ENCODE results near the gene MESP2.

The MESP2 gene

DNA sequence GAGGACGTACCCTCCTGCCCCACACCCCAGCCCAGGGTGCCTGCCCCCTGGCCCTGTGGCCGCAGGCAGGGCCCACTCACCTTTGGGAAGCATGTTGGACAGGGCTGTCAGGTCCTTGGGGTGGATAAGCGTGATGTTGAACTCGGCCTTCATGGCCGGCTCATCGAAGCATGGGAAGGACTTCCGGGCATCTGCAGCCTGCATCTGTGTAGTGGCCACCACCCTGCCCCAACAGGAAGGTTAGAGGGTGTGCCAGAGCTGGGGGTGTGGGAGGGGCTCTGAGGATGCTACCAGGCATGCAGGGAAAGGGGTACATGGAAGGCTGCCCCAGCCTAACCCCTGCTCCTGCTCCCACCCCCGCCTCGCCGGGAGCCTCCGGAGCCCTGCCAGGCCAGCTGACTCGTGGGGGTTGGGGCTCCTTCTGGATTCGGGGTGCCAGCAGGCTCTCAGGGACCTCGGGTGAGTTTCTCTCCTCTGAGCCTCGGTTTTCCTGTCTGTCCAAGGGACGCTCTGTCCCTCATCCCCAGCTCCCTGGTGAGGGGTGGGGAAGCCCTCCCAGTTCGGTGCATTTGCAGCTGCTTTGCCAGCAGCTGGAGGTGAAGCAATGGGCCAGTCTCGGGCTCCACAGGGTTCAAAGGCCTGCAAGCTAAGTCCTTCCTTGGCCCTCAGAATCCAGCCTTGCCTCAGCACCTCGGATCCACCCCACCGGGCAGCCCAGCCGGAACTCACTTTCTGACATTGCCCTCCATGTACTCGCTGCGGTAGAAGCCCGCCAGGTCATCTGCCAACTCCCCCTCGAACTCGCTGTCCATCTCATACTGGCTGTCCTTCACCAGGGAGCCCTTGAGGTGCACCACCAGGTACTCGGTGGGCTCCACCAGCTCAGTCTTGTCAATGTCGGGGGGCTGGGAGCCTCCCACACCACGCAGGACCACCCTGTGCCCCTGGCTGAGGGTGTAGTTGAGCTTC is 29.4 kb downstream of the MESP2 start:
- Histone ChIP-seq H3K36me3 (ENCODE audit: control insufficient read depth, low read length) (no peaks in the 10 kb centered on the region), H3F3A (ENCODE audit: control insufficient read depth, insufficient read depth) (no peaks in the 10 kb centered on the region), H3K9me2 (replicated peaks; ENCODE audit: control insufficient read depth, low read length) (no peaks in the 10 kb centered on the region), H3K9me3 (ENCODE audit: control insufficient read depth, insufficient read depth, low read length) (no peaks in the 10 kb centered on the region), H3K79me2 (ENCODE audit: control insufficient read depth, low read length) (no peaks in the 10 kb centered on the region), H4K20me1 (ENCODE audit: control insufficient read depth, insufficient read depth, low read depth, low read length) (no peaks in the 10 kb centered on the region), H3K4me3 (ENCODE audit: low read length) (no peak overlapping the region), H3K27ac (ENCODE audit: low read depth, low read length) (no peak overlapping the region), H3K4me2 (ENCODE audit: low read length) (no peak overlapping the region), H3K27me3 (ENCODE audit: control insufficient read depth, low read length) (no peaks in the 10 kb centered on the region), H3K4me1 (ENCODE audit: control insufficient read depth, low read length) (no peaks in the 10 kb centered on the region)
- no peak for TF ChIP-seq EZH2phosphoT487 (IDR thresholded peaks at IDR 0.05; ENCODE audit: borderline replicate concordance, low read length)
- TF ChIP-seq, protein P1, sequence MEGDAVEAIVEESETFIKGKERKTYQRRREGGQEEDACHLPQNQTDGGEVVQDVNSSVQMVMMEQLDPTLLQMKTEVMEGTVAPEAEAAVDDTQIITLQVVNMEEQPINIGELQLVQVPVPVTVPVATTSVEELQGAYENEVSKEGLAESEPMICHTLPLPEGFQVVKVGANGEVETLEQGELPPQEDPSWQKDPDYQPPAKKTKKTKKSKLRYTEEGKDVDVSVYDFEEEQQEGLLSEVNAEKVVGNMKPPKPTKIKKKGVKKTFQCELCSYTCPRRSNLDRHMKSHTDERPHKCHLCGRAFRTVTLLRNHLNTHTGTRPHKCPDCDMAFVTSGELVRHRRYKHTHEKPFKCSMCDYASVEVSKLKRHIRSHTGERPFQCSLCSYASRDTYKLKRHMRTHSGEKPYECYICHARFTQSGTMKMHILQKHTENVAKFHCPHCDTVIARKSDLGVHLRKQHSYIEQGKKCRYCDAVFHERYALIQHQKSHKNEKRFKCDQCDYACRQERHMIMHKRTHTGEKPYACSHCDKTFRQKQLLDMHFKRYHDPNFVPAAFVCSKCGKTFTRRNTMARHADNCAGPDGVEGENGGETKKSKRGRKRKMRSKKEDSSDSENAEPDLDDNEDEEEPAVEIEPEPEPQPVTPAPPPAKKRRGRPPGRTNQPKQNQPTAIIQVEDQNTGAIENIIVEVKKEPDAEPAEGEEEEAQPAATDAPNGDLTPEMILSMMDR (IDR thresholded peaks at IDR 0.05; ENCODE audit: low read depth, low read length, poor library complexity, severe bottlenecking), result no peak

DNA sequence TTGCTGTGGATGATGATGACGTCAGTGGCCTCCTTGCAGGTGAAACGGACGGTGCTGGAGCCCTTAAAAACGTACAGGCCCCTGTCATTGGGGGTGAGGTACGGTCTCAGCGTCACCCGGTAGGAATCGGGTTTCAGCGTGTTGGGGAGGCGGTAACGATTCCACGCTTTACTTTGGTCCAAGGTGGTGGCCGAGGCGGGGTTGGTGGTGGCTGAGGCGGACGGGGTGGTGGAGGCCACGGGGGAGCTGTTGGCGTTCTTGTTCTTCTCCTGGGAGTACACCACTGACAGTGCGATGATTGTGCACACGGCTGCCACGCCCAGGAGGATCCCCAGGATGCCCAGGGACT is 30.1 kb downstream of the MESP2 start:
- Histone ChIP-seq H4K20me1 (ENCODE audit: control insufficient read depth, insufficient read depth, low read depth, low read length) (no peaks in the 10 kb centered on the region), H3K36me3 (ENCODE audit: control insufficient read depth, low read length) (no peaks in the 10 kb centered on the region), H3K9me3 (ENCODE audit: control insufficient read depth, insufficient read depth, low read length) (no peaks in the 10 kb centered on the region), H3F3A (ENCODE audit: control insufficient read depth, insufficient read depth) (no peaks in the 10 kb centered on the region), H3K4me2 (ENCODE audit: low read length) (no peak overlapping the region), H3K27me3 (ENCODE audit: control insufficient read depth, low read length) (no peaks in the 10 kb centered on the region), H3K79me2 (ENCODE audit: control insufficient read depth, low read length) (no peaks in the 10 kb centered on the region), H3K27ac (ENCODE audit: low read depth, low read length) (no peak overlapping the region), H3K9me2 (replicated peaks; ENCODE audit: control insufficient read depth, low read length) (no peaks in the 10 kb centered on the region), H3K4me3 (ENCODE audit: low read length) (no peak overlapping the region), H3K4me1 (ENCODE audit: control insufficient read depth, low read length) (no peaks in the 10 kb centered on the region)
- TF ChIP-seq, protein P1 (IDR thresholded peaks at IDR 0.05; ENCODE audit: low read depth, low read length, poor library complexity, severe bottlenecking), result no peak
- no peak for TF ChIP-seq EZH2phosphoT487 (IDR thresholded peaks at IDR 0.05; ENCODE audit: borderline replicate concordance, low read length)

DNA sequence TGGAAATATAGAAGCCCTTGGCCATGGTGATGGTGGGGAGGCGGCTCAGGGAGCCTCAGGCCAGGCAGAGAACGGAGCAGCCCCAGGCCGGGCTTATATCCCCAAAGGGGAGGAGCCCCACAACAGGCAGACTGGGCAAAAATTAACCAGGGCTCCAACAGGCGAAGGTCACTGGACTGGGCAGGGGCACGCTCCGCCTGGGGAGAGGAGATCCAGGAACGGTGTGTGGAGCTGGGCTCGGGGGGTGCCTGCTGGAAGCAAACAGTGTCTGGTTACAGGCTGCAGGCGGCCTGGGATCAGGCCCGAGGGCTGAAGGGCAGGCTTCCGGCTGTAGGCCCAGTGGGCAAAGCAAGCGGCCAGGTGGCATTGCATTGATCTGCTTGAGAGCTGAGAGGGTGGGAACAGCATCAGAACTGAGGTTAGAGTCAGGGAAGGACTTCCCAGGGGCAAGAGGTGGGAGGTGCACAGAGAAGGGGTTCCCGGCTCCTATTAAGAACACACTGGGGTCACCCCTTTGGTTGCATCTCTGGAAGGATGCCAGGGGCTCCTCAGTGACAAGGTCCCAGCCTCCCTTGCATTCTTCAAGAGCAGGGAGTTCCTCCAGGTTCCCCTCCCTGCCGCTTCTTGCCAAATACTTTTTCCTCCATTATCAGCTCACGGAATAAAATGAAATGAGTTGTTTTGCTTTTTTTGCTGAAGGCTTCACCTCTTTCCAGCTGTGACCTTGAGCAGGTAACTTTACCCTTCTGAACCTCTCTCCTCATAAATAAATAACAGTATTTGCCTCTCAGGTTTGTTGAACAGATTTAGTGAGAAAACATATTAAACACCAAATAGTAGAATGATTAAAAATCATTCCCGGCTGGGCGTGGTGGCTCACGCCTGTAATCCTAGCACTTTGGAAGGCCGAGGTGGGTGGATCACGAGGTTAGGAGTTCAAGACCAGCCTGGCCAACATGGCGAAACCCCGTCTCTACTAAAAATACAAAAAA is 30.7 kb downstream of the MESP2 start:
- Histone ChIP-seq H3K36me3 (ENCODE audit: control insufficient read depth, low read length) (no peaks in the 10 kb centered on the region), H3K27me3 (ENCODE audit: control insufficient read depth, low read length) (no peaks in the 10 kb centered on the region), H3K9me3 (ENCODE audit: control insufficient read depth, insufficient read depth, low read length) (no peaks in the 10 kb centered on the region), H3K27ac (ENCODE audit: low read depth, low read length) (no peak overlapping the region), H3F3A (ENCODE audit: control insufficient read depth, insufficient read depth) (no peaks in the 10 kb centered on the region), H3K4me2 (ENCODE audit: low read length) (no peak overlapping the region), H3K4me1 (ENCODE audit: control insufficient read depth, low read length) (no peaks in the 10 kb centered on the region), H4K20me1 (ENCODE audit: control insufficient read depth, insufficient read depth, low read depth, low read length) (no peaks in the 10 kb centered on the region), H3K9me2 (replicated peaks; ENCODE audit: control insufficient read depth, low read length) (no peaks in the 10 kb centered on the region), H3K4me3 (ENCODE audit: low read length) (no peak overlapping the region), H3K79me2 (ENCODE audit: control insufficient read depth, low read length) (no peaks in the 10 kb centered on the region)
- TF ChIP-seq EZH2phosphoT487 (IDR thresholded peaks at IDR 0.05; ENCODE audit: borderline replicate concordance, low read length), result no peak
- TF ChIP-seq, protein P1 (IDR thresholded peaks at IDR 0.05; ENCODE audit: low read depth, low read length, poor library complexity, severe bottlenecking), result no peak

Measured in DOHH2 (cell line).